ENCODE results near the gene F11. TPM values are rescaled to one million over a fixed set of nuclear protein-coding genes. Genes with fewer than 3 reads are reported as not detected.

The F11 gene
- total and polyA plus RNA-seq, 4 donors = 2.8 to 12.9 (median 6.7) TPM

DNA sequence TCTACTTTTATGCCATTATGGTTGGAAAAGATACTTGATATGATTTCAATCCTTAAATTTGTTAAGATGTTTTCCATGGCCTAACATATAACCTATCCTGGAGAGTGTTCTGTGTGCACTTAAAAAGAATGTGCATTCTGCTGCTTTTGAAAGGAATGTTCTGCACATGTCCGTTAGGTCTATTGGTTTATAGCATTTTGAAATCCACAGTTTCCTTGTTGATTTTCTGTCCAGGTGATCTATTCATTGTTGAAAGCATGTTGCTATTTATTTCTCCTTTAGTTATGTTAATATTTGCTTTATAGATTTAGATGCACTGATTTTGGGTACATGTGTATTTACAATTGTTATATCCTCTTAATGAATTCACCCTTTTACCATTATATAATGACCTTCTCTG is 44.4 kb upstream of the F11 start:
- TF ChIP-seq, protein P1, sequence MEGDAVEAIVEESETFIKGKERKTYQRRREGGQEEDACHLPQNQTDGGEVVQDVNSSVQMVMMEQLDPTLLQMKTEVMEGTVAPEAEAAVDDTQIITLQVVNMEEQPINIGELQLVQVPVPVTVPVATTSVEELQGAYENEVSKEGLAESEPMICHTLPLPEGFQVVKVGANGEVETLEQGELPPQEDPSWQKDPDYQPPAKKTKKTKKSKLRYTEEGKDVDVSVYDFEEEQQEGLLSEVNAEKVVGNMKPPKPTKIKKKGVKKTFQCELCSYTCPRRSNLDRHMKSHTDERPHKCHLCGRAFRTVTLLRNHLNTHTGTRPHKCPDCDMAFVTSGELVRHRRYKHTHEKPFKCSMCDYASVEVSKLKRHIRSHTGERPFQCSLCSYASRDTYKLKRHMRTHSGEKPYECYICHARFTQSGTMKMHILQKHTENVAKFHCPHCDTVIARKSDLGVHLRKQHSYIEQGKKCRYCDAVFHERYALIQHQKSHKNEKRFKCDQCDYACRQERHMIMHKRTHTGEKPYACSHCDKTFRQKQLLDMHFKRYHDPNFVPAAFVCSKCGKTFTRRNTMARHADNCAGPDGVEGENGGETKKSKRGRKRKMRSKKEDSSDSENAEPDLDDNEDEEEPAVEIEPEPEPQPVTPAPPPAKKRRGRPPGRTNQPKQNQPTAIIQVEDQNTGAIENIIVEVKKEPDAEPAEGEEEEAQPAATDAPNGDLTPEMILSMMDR (IDR thresholded peaks at IDR 0.05; ENCODE audit: control extremely low read depth, extremely low read depth) = no peak
- Histone ChIP-seq H3K27me3 (ENCODE audit: control insufficient read depth in 3 of 3, insufficient read depth in 3 of 3, low read length in 2 of 3) (no peaks in the 10 kb centered on the region), H3K4me1 (ENCODE audit: control insufficient read depth in 5 of 5, insufficient read depth in 5 of 5, low read length in 5 of 5) (peaks cover 0 to 6% (median 0%) of the 10 kb centered on the region in 5 donors), H3K36me3 (ENCODE audit: control insufficient read depth in 4 of 4, insufficient read depth in 4 of 4, low read length in 4 of 4) (no peaks in the 10 kb centered on the region), H3K4me3 (no peak overlapping the region), H3K9me3 (ENCODE audit: control insufficient read depth in 4 of 4, insufficient read depth in 3 of 4, low read length in 3 of 4) (peaks cover 0 to 6% (median 2%) of the 10 kb centered on the region in 4 donors), H3K27ac (ENCODE audit: low read depth in 1 of 2, low read length in 1 of 2) (no peak overlapping the region), H3K9ac (ENCODE audit: insufficient read depth in 1 of 2, low read length in 2 of 2) (no peak overlapping the region)
- 83 to 96% methylated on average over 1 of the region's 1 CpG for WGBS, 2 donors
- DNase-seq (no peak), ATAC-seq (ENCODE audit: insufficient read depth, low FRiP score) (no peak)

DNA sequence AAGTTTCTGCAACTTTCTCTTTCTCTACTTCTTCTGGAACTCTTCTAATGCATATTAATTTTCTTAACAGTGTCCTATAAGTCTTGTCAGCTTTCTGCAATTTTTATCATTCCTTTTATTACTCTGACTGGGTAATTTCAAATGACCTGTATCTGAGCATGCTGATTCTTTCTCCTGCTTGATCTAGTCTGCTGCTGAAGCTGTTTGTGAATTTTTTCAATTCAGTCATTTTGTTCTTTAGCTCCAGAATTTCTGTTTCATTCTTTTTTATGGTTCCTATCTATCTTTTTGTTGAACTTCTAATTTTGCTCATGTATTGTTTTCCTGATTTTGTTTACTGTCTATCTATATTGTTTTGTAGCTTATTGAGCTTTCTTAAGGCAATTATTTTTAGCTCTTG is 40.1 kb upstream of the F11 start:
- Histone ChIP-seq H3K27ac (ENCODE audit: low read depth in 1 of 2, low read length in 1 of 2) (no peak overlapping the region), H3K4me3 (no peak overlapping the region)
- TF ChIP-seq, protein P1 (IDR thresholded peaks at IDR 0.05; ENCODE audit: control extremely low read depth, extremely low read depth) = no peak

DNA sequence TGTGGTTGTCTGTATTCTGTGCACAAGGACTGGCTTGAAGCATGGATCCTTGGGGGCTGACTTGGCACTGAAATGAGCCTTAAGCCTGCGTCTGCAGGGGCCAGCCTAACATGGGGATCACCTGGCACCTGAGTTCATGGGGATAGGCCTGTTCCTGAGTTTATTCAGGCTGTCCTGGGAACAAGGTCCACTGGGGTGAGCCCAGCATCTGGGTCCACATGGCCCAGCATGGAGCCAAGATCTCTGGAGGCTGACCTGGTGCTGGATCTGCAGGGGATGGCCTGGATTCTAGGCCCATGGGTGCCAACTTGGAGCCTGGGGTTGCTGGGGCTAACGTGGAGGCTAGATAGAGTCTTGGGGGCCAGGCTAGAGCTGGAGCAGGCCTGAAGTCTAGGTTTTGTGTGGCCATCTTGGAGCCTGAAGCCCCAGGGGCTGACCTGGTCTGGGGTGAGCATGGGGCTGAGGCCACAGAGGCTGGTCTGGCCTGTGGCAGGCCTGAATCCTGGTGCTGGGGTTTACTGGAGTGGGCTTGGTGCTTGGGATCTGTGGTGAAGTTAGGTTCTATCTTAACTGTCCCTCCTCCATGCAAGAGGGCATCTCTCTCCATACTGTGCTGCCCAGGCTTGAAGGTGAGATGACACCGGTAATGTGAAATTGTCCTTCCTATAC is 39.3 kb upstream of the F11 start:
- H3K4me1 ChIP-seq (ENCODE audit: control insufficient read depth in 5 of 5, insufficient read depth in 5 of 5, low read length in 5 of 5) = peaks cover 0 to 13% (median 0%) of the 10 kb centered on the region in 5 donors
- WGBS, 2 donors = 90 to 93% methylated on average over 3 of the region's 3 CpGs
- H3K27me3 ChIP-seq (ENCODE audit: control insufficient read depth in 3 of 3, insufficient read depth in 3 of 3, low read length in 2 of 3) = no peaks in the 10 kb centered on the region
- H3K4me3 ChIP-seq = no peak overlapping the region
- ATAC-seq (ENCODE audit: insufficient read depth, low FRiP score) = no peak
- DNase-seq = no peak
- H3K27ac ChIP-seq (ENCODE audit: low read depth in 1 of 2, low read length in 1 of 2) = no peak overlapping the region
- peaks cover 0 to 6% (median 3%) of the 10 kb centered on the region in 4 donors for H3K9me3 ChIP-seq (ENCODE audit: control insufficient read depth in 4 of 4, insufficient read depth in 3 of 4, low read length in 3 of 4)
- TF ChIP-seq, protein P1 (IDR thresholded peaks at IDR 0.05; ENCODE audit: control extremely low read depth, extremely low read depth) = no peak
- no peaks in the 10 kb centered on the region for H3K36me3 ChIP-seq (ENCODE audit: control insufficient read depth in 4 of 4, insufficient read depth in 4 of 4, low read length in 4 of 4)
- H3K9ac ChIP-seq (ENCODE audit: insufficient read depth in 1 of 2, low read length in 2 of 2) = no peak overlapping the region

More for the DNA sequence above, 40.1 kb upstream of the F11 start:
- Histone ChIP-seq H3K27me3 (ENCODE audit: control insufficient read depth in 3 of 3, insufficient read depth in 3 of 3, low read length in 2 of 3) (no peaks in the 10 kb centered on the region), H3K9me3 (ENCODE audit: control insufficient read depth in 4 of 4, insufficient read depth in 3 of 4, low read length in 3 of 4) (peaks cover 0 to 6% (median 3%) of the 10 kb centered on the region in 4 donors), H3K36me3 (ENCODE audit: control insufficient read depth in 4 of 4, insufficient read depth in 4 of 4, low read length in 4 of 4) (no peaks in the 10 kb centered on the region), H3K4me1 (ENCODE audit: control insufficient read depth in 5 of 5, insufficient read depth in 5 of 5, low read length in 5 of 5) (peaks cover 0 to 13% (median 0%) of the 10 kb centered on the region in 5 donors), H3K9ac (ENCODE audit: insufficient read depth in 1 of 2, low read length in 2 of 2) (no peak overlapping the region)
- DNase-seq (no peak), ATAC-seq (ENCODE audit: insufficient read depth, low FRiP score) (no peak)

Data from lung (tissue), 12 donors.